Measurements from ENCODE around the gene EHD1.

EHD1 gene

DNA sequence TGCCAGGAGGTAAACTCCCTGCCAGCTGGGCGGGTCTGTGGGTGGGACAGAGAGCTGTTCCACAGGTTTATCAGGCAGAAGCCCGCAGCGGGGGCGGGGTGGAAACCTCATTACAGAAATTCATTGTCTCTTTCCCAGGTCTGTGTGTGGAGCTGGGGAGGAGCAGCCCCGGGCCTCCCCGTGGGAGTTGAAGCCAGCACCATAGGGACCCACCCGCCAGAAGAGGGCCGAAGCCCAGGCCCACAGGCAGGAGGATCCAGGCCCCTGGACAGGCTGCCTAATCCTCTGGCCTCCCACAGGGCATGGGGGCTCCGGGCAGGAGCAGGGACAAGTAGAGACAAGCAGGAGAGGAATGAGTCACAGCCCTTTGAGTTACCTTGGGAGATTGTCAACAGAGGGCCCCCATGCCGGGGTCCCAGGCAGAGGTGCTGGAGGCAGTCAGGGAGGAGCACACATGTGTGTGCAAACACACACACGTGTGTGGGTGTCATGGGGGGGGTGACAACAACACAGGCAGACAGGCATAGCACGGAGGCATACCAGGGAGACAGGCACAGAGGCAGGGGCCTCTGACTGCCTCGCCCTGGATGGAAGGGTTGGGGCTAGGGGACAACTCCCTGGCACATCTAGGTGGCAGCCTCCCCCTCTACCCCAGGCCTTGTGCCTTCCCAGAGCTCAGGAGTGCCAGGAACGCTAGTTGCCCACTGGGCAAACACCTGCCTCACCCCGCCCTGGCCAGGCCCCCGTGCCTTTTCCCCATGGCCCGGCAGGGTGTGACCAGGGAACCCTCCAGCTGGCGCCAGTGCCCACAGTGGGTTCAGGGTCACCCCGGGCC lies 35.4 kb downstream of the EHD1 start:
- no peak for DNase-seq (ENCODE audit: low read depth)

DNA sequence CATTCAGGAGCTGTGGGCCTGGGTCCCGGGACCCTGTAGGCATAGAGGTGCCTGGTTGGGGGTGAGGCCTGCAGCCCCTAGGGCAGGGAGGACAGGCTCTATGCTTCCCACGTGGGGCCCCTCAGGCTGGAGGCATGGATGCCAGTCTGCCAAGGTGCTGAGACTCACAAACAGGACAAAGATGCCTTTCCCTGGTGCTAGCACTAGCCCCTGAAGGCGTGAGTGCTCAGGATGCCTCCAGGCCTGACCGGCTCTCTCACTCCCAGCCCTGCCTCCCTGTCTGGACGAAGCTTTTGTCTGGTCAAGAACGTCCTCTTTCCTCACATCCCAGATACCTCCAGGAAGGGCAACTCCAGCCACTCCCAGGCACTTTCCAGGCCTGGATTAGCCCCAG lies 36.1 kb downstream of the EHD1 start:
- no peak for DNase-seq (ENCODE audit: low read depth)

DNA sequence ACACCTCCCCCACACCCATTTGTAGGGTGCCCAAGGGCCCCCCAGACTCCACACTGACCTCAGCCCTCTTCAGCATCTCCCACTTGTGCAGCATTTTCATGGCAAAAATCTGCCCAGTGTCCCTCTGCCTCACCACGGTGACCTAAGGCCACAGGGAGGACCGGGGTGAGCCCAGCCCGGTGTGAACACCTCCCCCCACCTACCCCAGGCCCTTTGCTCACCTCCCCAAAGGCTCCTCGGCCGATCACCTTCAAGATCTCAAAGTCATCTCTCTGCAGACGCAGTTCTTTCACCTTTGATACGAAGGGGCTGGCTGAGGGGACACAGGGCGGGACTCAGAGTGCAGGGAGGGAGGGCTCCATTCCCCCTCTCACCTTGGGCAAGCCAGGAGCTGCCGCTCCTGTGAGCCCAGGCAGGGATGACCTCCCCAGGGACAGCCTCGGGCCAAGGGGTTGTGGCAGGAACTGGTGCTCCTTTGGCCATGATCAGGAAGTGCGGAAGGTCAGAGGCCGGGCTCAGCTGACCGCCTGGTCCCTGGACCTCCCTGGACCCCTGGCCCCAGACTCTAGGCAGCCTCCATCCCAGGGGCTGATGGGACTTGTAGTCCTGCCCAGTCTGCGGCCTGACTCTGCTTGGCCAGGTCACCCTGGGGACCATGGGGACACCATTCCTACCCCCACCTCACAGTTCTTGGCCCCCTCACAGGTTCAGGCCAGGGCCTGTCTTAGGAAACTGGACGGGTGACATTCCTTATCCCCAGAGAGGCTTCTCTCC lies 36.6 kb downstream of the EHD1 start:
- no peak for DNase-seq (ENCODE audit: low read depth)

DNA sequence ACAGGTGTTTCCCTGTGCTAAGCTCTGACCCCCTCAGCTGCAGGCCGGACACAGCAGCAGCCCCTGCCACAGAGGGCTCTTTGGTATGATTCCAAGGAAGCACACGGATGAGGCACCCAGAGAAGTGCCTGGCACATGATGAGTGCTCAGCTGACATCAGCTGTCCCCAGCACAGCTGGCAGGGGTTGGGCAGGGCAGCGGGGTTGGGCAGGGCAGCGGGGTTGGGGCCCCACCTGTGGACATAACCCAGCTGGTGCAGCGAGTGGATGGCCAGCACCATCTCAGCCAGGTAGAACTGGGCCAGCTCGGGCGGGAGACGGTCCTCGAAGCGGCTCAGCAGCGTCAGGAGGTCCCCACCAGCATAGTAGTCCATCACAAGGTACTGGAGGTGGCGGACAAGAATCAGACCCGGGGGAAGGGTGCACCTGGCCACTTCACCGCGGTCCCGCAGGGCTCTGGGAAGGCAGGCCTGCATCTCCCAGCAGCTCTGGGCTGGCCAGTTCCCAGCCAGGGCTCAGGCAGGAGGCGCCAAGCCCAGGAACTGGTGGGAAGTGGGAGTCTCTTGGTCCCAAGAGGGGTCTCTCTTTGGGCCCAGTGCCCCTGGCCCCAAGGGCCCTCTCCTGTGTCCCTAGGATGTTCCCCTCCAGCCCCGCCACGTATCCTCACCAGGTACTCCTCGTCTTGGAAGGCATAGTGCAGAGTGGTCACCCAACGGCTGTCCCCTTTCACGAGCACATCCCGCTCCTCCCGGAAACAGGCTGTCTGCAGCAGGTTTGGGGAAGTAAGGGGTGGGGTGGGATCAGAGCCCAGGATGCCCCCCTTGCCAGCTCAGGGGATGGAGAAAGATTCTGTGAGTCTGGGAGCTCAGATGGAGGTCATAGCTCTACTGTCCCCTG lies 38.3 kb downstream of the EHD1 start:
- DNase-seq (ENCODE audit: low read depth), result no peak

DNA sequence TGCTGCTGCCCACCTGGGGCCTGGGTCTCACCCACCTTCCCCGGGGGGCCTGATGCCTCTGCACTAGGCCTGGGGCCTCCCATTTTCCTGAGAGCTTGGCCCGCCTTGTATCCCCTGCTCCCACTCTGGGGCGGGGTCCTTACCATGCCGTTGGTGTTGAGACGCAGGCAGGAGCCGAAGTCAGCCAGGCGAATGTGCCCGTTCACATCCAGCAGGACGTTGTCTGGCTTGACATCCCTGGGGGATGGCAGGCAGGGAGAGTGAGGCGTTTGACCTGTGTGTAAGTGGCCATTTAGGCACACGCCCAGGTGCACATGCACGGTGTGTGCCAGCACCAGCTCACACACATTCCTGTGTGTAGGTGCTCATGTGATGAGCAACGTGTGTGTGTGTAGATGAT lies 39.1 kb downstream of the EHD1 start:
- DNase-seq (ENCODE audit: low read depth), result no peak

DNA sequence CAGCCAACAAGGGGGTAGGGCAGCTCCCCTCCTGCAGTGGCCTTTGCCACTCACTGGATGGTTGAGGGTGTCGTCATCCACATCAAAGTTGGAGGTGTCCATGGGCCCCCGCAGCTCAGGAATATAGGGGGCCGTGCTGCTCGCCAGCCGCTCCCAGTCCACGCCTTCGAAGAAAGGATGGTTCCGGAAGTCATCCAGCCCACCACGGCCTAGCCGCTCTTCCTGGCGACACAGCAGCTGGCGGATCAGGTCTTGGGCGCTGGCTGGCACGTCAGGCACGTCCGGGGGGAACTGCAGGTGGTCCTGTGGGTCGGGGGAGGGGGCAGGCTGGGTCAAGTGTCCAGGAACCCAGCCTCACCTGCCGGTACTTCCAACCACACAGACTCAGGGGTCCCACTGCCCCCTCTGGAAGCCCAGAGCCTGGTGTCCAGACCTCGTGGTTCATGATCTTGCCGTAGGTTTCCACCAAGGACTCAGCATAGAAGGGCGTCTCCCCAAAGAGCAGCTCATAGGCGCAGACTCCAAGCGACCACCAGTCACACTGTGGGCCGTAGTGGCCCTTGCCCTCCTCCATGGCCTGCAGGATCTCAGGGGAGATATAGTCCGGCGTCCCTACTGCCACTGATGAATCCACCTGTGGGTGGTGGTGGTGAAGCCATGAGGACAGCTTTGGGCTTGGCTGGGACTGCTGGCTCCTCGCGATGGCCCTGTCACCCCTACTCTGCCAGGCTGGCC lies 39.7 kb downstream of the EHD1 start:
- DNase-seq (ENCODE audit: low read depth), result no peak

DNA sequence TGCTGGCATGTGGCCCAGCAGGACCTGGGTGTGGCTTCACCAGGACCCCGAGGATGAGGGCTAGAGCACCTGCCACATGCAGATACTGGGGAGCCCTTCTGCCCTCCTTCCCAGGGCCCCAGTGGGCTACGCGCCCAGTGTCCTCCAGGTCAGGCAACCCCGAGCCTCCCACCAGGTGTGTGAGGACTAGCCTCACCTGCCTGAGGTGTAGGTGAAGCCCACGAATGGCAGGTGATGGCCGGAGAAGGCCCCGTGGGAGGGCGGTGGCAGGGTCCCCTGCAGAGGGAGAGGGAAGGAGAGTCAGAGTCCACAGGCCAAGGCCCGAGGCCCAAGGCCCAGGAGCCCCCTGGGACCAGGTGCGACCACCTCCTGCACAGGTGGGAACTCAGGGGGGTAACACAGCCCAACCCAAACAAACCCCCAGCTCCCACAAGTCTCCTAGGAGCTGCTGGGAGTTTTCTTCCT lies 40.5 kb downstream of the EHD1 start:
- DNase-seq (ENCODE audit: low read depth), result no peak

DNA sequence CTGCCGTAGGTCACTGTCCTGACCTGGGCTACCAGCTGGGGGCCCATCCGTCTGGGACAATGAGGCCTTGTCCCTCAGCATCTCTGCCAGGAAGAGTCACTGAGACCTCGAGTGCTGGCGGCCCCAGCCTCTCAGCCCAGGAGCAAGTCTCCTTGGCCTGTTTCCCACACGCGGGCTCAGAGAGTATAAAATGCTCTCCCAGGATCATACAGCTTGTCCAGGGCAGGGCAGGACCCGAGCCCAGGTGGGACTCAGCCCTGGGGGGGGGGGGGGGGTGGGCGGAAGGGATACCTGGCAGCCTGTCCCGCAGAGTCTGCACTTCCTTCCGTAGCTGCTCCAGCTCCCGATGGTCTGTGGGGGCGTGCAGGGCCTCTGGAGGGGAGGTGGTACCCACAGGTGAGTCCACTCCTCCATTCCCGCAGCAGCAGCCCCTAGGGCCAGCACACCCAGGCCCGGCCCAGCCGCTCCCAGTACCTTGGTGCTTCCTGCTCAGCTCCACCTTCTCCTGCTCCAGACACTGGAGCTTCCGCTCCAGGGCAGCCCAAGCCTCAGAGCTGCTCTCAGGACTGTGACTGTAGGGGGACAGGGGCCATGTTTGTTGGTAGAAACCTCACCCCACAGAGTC lies 41.9 kb downstream of the EHD1 start:
- DNase-seq (ENCODE audit: low read depth), result no peak

DNA sequence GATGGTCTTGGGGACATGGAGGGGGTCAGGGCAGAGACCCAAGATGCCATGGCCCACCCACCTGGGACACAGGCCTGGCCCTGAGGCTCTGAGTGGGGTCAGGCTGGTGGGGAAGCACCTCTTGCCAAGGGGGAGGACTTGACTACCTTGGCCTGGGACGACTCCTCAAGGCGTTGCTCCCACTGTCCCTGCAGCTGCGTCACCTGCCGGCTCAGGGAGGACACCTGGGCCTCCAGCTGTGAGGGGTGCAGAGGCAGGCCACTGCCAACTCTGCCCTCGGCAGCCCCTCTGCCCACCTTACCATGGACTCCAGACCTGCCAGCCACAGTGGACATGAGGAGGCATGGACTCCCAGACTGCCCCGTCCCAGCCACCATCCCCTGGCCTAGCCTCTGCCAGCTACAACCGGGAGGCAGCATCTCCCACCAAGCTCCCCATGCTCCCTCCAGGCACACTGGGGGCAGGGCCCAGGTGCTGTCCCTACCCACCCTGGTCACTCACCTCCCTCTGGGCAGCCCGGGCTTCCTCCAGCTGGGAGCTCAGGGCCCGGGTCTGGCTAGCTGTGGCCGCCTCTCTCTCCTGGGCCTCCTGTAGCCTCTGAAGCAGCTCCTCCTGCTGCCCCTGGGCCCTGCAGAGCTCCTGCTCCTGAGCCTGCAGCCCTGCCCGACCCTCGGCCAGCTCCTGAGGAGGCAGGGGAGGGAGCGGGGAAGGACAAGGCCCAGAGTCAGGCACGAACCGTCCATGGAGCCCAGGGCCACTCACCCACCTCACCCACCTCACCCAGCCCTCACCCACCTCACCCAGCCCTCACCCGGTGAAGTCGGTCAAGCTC lies 42.6 kb downstream of the EHD1 start:
- DNase-seq (ENCODE audit: low read depth), result no peak

DNA sequence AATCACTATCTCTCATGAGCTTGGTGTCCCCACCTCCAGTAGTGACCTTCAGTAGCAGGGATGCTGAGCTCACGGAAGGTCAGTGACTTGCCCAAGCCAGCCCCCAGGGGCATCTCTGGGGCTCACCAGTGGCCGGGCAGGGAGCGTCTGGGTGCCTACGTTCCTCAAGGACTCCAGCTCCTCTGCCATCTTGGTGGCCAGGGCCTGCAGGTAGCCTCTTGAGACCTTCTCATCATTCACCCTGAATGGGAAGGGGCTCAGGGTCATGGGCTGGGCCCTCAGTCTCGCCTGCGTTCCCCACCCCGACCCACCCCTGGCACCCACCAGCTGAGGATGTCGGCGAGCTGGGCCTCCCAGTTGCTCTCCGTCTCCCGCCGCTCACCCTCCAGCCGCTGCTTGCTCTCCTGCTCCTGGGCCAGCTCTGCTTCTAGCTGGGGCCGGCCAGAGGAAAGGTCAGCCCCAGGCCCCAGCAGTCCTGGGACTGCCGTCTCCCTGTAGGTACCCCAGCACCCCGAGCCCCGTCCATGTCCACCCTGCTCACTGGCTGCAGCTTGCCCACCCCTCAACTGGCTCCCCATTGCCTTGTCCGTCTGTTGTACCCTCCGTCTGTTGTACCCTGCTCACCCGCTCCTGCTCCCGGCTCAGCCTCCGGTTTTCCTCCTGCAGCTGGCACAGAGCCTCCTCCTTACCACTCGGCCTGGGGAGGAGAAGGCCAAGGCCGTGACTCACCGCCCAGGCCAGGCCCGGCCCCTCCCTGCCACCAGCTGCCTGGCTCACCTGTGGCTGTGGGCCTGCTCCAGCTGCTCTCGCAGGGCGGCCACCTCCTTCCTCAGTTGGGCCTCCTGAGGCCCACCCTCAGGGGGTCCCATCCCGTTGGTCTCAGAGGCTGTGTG lies 43.5 kb downstream of the EHD1 start:
- no peak for DNase-seq (ENCODE audit: low read depth)

DNA sequence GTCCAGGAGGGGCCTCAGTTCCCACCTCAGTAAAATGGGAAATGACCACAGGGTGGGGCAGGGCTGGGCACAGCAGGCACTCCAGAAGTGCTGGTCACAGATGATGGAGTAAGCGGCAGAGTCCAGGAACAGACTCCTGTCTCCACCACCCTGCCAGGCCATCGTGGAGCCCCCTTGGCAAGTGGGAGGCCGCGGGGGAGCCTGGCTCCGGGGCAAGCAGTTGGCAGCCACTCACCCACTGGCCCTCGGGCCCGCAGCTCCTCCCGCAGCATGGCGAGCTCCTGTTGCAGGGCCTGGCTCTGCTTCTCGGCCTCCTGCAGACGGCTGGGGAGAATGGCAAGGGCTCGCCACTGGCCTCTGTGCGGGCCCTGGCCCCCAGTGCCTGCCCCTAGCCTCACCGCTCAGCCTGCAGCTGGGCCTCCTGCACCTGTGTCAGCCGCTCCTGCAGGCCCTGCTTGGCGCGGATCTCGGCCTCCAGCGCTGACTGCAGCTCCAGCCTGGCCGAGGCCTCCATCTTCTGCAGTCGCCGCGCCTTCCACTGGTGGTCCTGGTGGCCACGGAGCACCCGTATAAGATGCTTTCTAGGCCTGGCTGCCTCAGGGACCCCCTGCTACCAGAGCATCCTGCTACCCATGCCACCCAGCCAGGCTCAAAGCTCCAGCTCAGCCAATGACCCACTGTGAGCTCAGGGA lies 44.2 kb downstream of the EHD1 start:
- no peak for DNase-seq (ENCODE audit: low read depth)

DNA sequence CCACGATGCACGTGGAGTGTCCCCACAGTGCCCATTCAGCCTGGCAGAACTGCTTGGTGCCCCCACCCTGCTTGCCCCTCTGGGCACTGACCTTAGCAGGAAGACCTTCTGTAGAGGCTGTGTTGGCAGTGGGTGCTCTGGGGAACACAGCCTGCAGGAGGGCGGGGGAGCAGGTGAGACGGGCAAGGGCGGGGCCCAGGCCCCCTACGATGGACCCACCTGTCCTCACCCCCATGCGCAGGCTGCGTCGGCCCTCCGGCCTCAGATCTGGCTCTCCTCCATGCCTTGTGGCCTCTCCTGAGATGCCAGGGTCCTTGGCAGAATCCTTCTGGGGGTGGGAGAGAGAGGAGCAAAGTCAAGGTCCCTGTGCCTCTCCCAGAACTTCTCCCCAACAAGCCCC lies 44.9 kb downstream of the EHD1 start:
- DNase-seq (ENCODE audit: low read depth), result no peak

DNA sequence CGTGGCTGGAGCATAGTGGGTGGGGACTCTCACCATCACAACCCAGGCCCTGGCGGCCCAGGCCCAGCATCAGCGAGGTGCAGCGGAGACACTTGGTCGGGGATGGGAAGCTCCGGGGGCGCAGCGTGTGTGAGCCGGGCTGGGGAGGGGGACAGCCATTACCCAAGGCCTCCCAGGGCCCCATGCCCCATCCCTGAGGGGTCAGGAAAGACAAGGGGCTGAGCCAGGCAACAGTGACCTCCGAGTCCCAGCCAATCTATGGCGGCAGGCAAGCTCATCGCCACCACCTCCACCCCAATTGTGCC lies 45.3 kb downstream of the EHD1 start:
- no peak for DNase-seq (ENCODE audit: low read depth)

DNA sequence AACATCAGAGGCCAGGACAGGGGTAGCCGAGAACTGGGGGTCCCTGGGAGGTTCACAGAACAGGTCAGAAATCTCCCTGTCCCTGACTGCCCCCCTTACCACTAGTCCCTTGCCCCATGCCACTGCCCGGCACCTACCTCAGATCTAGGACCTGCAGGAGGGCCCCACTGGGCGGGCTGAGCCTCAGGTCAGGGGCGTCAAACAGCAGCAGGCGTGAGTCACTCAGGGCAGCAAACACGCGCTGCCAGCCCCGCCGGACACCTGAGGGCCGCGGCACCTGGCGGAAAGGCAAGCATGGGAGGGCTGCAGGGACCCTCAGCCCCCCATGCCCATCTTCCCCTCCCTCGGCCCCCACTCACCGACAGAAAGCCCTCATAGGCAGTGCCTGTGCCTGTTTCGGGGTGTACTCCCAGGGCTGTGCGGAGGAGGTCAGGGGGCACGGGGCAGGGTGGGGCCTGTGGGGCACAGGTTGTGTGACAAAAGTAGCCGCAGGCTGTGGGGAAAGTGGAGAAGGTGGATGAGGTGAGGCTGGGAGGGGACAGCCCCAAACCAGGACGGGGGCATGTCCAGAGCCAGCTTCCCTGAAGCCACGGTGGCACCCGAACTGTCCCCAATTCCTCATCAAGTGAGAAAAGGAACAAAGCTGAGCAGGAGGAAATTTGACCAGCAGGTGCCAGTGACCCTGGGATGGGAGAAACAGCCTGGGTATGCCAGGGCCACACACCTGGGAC lies 45.8 kb downstream of the EHD1 start:
- DNase-seq (ENCODE audit: low read depth), result no peak

DNA sequence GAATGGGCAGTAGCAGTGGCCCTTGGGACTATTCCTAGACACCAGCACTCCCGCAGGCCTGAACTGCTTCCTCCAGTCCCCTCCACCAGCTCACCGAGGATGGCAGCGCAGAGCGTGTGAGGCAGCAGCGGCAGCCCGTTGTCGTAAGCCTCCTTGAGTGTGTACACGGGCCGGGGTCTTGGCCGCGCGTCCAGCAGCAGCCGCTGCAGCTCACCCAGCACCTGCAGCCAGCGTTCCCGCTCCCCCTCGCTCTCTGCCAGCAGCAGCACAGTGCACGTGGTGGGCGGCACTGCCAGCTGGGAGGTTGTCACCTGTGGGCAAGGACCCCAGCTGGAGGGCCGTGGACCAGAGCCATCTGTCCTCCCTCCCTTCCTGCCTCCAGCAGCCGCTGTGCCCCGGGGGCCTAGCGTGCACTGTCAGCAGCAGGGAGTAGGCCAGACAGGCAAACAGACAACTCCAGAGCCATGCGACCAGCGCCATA lies 47.0 kb downstream of the EHD1 start:
- DNase-seq (ENCODE audit: low read depth), result no peak

DNA sequence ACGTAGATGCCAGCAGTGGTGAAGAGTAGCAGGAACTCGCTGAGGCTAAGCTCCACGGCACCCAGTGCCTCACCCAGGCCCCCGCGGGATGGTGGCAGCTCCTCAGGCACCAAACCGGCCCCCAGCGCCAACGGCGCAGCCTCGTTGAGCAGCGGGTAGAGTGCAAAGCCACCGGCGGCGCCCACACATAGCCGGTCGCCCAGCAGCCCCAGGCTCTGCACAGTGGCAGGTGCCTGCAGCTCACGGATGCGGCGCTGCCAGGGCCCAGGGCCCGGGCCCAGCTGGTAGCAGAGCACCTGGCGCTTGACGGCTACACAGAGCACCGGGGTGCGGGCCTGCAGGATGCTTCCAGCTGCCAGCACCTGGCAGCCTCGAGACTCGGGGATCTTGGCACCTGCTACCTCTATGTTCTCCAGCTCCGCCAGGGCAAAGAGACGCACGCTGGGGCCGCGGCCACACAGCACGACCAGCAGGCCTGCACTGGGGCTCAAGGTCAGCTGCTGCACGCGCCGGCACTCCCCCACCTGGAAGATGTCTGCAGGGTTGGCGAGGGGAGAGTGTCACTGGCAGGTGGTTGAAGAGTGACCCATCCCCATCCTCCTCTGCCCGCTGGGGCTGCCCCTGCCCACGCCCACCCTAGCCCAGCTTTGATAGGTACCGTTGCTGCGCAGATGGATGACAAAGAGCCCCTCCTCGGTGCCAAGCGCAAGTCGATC lies 48.7 kb downstream of the EHD1 start:
- DNase-seq (ENCODE audit: low read depth), result no peak

DNA sequence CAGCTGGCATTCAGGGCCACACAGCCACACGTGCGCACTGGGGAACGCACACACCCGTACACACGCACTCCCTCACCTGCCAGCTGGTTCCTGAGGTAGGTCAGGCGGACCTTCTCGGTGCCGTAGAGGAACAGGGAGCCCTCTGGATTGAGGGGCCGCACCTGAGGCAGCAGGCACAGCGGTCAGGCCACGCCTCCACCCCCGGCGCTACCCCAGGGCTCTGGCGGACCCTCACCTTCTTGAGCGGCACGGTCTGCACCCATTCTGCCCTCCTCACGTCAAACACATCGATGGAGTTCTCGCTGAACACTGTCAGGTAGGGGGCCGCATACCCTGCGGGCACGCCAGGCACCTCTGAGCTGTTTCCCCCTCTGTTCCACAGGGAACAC lies 51.0 kb downstream of the EHD1 start:
- no peak for DNase-seq (ENCODE audit: low read depth)

Data from activated T-helper 1 cell treated with Interleukin-2 at 50 U/mL for 16 hours (primary cell).